HepG2 (cell line): ENCODE results near the gene CAMTA1.

Source experiments
- EZH2 ChIP-seq: conservative IDR thresholded peaks from 2 replicates; pipeline ENCODE4 v1.6.1; 2012; ENCODE audit warnings: mild to moderate bottlenecking, low read depth, low read length, moderate library complexity
- SIN3A ChIP-seq: IDR thresholded peaks from 2 replicates; pipeline ENCODE4 v1.6.1; 2011; ENCODE audit warnings: low read depth, mild to moderate bottlenecking, control low read depth, low read length, borderline replicate concordance
- ZNF282 ChIP-seq: fragments of 450-650 bp; IDR thresholded peaks from 2 replicates; pipeline ENCODE4 v1.6.1; 2018; ENCODE audit not compliant: partially characterized antibody
- ZNF678 ChIP-seq: sonication (generic); formaldehyde crosslinking; IDR thresholded peaks from 2 replicates; pipeline ENCODE4 v1.4.0; 2020; ENCODE audit warnings: mild to moderate bottlenecking, missing genetic modification reagents

DNA sequence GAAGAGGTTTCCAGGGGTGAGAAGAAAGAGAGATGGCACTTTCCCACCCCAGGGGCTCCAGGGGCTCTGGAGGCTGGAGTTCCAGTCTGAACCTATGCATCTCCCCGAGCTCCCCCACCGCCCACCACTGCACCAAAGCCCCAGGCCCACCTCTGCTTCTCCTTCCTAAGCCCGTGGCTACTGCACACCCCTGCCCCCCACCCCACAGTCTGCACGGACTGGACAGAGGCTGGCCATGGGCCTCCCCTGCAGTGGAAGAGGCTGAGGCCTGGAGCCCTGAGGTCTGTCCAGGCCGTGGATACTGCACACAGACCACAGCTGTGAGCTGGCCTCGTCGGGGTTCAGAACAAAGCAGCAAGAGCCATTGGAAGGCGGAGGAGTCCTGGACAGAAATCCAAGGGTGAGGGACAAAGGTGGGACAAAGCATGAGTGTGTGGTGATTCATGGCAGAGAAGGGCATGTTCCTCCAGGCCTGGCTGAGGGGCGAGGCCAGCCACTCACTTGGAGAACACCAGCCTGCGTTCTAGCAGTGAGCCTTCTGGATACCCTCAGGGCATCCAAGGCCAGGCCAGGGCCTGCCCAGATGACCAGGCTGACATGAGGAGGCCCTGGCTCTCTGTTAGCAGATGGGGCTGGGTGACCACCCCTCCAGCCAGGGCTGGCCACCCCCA, 741.1 kb downstream of the CAMTA1 start:
- no peak for TF ChIP-seq ZNF678
- TF ChIP-seq SIN3A: no peak
- TF ChIP-seq ZNF282: no peak
- TF ChIP-seq EZH2: no peak
